Loucy (cell line): ENCODE results near the gene LAMC1.

Experiments
- H2AFZ ChIP-seq: fragments of 200-600 bp; sonication (generic); 2 replicates; pipeline ENCODE4 v1.6.0; 2016; ENCODE audit warnings: antibody characterized with exemption, mild to moderate bottlenecking, low read length, moderate library complexity
- H3F3A ChIP-seq: fragments of 200-600 bp; 2 replicates; pipeline ENCODE4 v1.6.0; 2016; ENCODE audit warnings: antibody characterized with exemption, low read depth, mild to moderate bottlenecking
- H3K27me3 ChIP-seq: fragments of 200-600 bp; sonication (generic); 2 replicates; pipeline ENCODE4 v1.6.1; 2014; ENCODE audit warnings: low read length, mild to moderate bottlenecking; ENCODE audit not compliant: insufficient read depth, poor library complexity, severe bottlenecking
- H3K36me3 ChIP-seq: fragments of 200-600 bp; sonication (generic); 2 replicates; pipeline ENCODE4 v1.6.1; 2016; ENCODE audit warnings: low read length; ENCODE audit not compliant: insufficient read depth
- H3K4me1 ChIP-seq: fragments of 200-600 bp; sonication (generic); 2 replicates; pipeline ENCODE4 v1.5.1; 2014; ENCODE audit warnings: low read length, mild to moderate bottlenecking; ENCODE audit not compliant: insufficient read depth, poor library complexity, severe bottlenecking
- H3K4me2 ChIP-seq: fragments of 200-600 bp; sonication (generic); 2 replicates; pipeline ENCODE4 v1.6.0; 2014; ENCODE audit warnings: antibody characterized with exemption, low read length, low read depth, mild to moderate bottlenecking; ENCODE audit not compliant: poor library complexity, severe bottlenecking
- H3K4me3 ChIP-seq: fragments of 200-600 bp; sonication (generic); 2 replicates; pipeline ENCODE4 v1.5.1; 2014; ENCODE audit warnings: low read length, mild to moderate bottlenecking, mixed read lengths; ENCODE audit not compliant: poor library complexity, severe bottlenecking
- H3K79me2 ChIP-seq: fragments of 200-600 bp; sonication (generic); 2 replicates; pipeline ENCODE4 v1.6.1; 2014; ENCODE audit warnings: low read length; ENCODE audit not compliant: insufficient read depth
- H3K9ac ChIP-seq: fragments of 200-600 bp; sonication (generic); 2 replicates; pipeline ENCODE4 v1.6.0; 2014; ENCODE audit warnings: mild to moderate bottlenecking, low read depth, low read length, moderate library complexity; ENCODE audit not compliant: poor library complexity, severe bottlenecking
- H3K9me2 ChIP-seq: fragments of 200-600 bp; sonication (generic); replicated peaks from 2 replicates; pipeline ENCODE4 v1.6.1; 2016; ENCODE audit warnings: low read depth, low read length, mixed read lengths
- H3K9me3 ChIP-seq: fragments of 200-600 bp; sonication (generic); 2 replicates; pipeline ENCODE4 v1.6.1; 2014; ENCODE audit warnings: mild to moderate bottlenecking, antibody characterized with exemption, low read length, low read depth; ENCODE audit not compliant: insufficient read depth
- H4K20me1 ChIP-seq: fragments of 200-600 bp; sonication (generic); 2 replicates; pipeline ENCODE4 v1.6.0; 2014; ENCODE audit warnings: antibody characterized with exemption, low read length, mild to moderate bottlenecking; ENCODE audit not compliant: insufficient read depth, poor library complexity, severe bottlenecking
- EZH2phosphoT487 ChIP-seq: fragments of 200-600 bp; IDR thresholded peaks from 2 replicates; pipeline ENCODE4 v1.6.1; 2018; ENCODE audit warnings: antibody characterized with exemption, mild to moderate bottlenecking, moderate library complexity, borderline replicate concordance
- TF ChIP-seq, protein P1 (sequence below): fragments of 200-600 bp; sonication (generic); conservative IDR thresholded peaks from 2 replicates; pipeline ENCODE4 v1.5.1; 2014; ENCODE audit warnings: mild to moderate bottlenecking, antibody characterized with exemption, low read length

The LAMC1 gene

DNA sequence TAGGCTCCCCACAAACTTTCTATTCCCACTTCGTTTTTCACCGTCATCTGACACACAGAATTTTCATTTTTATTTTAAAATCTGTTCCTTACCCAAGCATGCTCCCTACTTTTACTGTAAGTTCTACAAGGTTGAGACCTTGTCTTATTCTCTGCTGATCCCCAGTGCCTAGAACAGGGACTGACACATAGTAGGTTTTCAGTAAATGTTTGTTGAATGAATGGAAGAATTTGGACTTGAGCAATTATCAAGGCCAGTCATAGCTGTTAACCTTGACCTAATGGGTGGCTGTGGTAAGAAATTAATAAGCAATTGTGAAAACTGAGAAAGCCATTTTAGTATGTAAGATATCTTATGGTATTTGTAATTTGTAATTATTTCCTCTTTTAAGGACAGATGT is 71.1 kb downstream of the LAMC1 start:
- no peak overlapping the region for H3K4me3 ChIP-seq
- H3K9me2 ChIP-seq, result no peaks in the 10 kb centered on the region
- H3K9me3 ChIP-seq, result no peaks in the 10 kb centered on the region
- no peaks in the 10 kb centered on the region for H3F3A ChIP-seq
- peaks cover 4% of the 10 kb centered on the region for H3K4me1 ChIP-seq
- no peak for TF ChIP-seq EZH2phosphoT487
- TF ChIP-seq, protein P1, sequence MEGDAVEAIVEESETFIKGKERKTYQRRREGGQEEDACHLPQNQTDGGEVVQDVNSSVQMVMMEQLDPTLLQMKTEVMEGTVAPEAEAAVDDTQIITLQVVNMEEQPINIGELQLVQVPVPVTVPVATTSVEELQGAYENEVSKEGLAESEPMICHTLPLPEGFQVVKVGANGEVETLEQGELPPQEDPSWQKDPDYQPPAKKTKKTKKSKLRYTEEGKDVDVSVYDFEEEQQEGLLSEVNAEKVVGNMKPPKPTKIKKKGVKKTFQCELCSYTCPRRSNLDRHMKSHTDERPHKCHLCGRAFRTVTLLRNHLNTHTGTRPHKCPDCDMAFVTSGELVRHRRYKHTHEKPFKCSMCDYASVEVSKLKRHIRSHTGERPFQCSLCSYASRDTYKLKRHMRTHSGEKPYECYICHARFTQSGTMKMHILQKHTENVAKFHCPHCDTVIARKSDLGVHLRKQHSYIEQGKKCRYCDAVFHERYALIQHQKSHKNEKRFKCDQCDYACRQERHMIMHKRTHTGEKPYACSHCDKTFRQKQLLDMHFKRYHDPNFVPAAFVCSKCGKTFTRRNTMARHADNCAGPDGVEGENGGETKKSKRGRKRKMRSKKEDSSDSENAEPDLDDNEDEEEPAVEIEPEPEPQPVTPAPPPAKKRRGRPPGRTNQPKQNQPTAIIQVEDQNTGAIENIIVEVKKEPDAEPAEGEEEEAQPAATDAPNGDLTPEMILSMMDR, result no peak
- H3K9ac ChIP-seq, result no peak overlapping the region
- H3K36me3 ChIP-seq, result no peaks in the 10 kb centered on the region
- no peak overlapping the region for H2AFZ ChIP-seq
- H3K4me2 ChIP-seq, result no peak overlapping the region
- no peaks in the 10 kb centered on the region for H3K27me3 ChIP-seq
- H4K20me1 ChIP-seq, result no peaks in the 10 kb centered on the region
- H3K79me2 ChIP-seq, result no peaks in the 10 kb centered on the region

DNA sequence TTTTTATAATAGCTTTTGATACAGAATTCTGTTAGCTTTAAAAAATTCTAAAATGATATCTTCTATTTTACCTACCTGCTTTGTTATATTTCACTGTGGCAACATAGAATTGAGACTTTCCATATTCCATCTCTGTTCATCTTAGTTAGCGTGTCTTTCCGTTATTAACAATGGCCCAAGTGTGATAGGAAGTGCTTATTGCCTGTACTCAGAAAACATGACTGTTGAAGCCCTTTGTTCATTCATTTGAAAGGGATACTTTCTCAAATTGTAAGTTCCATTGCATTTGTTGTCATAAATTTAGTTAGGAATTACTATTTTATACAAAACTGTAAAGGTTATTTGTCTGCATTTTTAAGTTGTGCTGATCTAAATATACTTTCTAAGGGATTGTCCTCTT is 73.1 kb downstream of the LAMC1 start:
- no peaks in the 10 kb centered on the region for H3K27me3 ChIP-seq
- H3K36me3 ChIP-seq, result no peaks in the 10 kb centered on the region
- peaks cover 2% of the 10 kb centered on the region for H3K4me1 ChIP-seq
- H3K9me2 ChIP-seq, result no peaks in the 10 kb centered on the region
- H3F3A ChIP-seq, result no peaks in the 10 kb centered on the region
- no peak overlapping the region for H3K9ac ChIP-seq
- no peaks in the 10 kb centered on the region for H3K79me2 ChIP-seq
- no peak overlapping the region for H3K4me2 ChIP-seq
- no peaks in the 10 kb centered on the region for H3K9me3 ChIP-seq
- no peak overlapping the region for H3K4me3 ChIP-seq
- no peak overlapping the region for H2AFZ ChIP-seq
- H4K20me1 ChIP-seq, result no peaks in the 10 kb centered on the region
- TF ChIP-seq, protein P1, result no peak
- TF ChIP-seq EZH2phosphoT487, result no peak

DNA sequence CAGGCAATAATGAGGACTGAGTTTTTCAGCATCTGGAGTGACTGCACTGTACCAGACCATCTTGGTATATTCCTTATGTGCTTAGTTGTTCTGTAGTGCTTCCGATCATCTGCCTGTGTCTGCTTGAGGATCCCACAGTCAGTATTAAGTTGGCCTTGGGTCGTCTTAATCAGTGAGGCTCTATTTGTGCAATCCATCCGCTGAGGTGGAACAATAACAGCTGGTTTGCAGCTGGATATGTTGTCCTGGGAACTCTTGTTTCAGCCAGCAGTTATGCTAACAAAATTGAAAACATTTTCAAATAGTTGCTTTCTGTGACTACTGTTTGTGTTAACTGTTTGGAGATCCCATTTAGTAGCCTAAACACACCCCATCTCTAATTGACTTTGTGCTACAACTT is 73.7 kb downstream of the LAMC1 start:
- TF ChIP-seq EZH2phosphoT487, result no peak
- TF ChIP-seq, protein P1, result no peak
- Histone ChIP-seq H2AFZ (no peak overlapping the region), H3K79me2 (no peaks in the 10 kb centered on the region), H3K9me2 (no peaks in the 10 kb centered on the region), H4K20me1 (no peaks in the 10 kb centered on the region), H3K4me1 (no peaks in the 10 kb centered on the region), H3K9ac (no peak overlapping the region), H3F3A (no peaks in the 10 kb centered on the region), H3K4me3 (no peak overlapping the region), H3K4me2 (no peak overlapping the region), H3K9me3 (no peaks in the 10 kb centered on the region), H3K27me3 (no peaks in the 10 kb centered on the region), H3K36me3 (no peaks in the 10 kb centered on the region)
